Activated CD8-positive, alpha-beta memory T cell treated with anti-CD3 and anti-CD28 coated beads, Interleukin-2, amount 50 U/mL, for 4 hours (primary cell): ENCODE data around the gene OPHN1.
"Not testable (repeated sequence)": the region's sequence is repeated elsewhere in the genome, so short reads cannot be mapped to it uniquely, and the experiment has no call there.

Experiments used
- DNase-seq: peaks from one replicate; pipeline ENCODE4 v3.0.0-alpha.2; 2020

OPHN1 gene

GRCh38 chrX:68139791-68140190, 293.5 kb downstream of the OPHN1 start:
- no peak for DNase-seq

- DNase-seq: no peak
These were observed 300.1 kb downstream of the OPHN1 start for GRCh38 chrX:68133181-68133580.

DNA sequence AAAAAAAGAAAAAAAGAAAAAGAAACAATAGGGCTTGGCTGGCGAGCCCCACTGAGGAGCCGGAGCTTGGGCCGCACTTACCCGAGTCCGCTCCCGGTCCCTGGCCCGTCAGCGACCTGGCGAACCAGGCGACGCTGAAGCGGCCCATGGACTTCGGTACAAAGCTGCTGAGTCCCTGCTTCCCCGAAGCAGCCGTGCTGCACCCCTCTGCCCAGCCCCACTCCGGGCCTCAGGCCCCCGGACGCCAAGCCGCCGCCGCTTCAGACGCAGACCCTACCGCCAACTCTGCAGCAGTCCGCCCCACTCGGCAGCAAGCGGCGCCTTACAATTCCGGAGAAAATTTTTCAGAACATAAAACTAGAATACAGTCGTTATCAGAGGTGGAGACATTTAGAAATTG, 300.5 kb downstream of the OPHN1 start:
- DNase-seq: no peak

DNA sequence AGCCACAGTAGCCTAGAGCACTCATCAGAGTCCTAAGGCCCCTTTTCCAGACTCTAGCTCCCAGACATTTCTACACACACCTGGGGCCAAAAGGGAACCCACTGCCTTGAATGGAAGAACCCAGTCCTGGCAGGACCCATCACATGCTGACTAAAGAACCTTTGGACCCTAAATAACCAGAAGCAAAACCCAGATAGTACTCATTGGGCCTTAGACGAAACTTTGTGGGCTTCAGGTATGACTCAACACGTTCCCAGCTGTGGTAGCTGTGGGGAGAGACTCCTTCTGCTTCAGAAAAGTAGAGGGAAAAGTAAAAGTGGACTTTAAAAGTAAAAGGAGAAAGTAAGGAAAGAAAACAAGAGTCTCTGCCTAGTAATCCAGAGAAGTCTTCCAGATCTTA, 311.5 kb downstream of the OPHN1 start:
- no peak for DNase-seq

DNA sequence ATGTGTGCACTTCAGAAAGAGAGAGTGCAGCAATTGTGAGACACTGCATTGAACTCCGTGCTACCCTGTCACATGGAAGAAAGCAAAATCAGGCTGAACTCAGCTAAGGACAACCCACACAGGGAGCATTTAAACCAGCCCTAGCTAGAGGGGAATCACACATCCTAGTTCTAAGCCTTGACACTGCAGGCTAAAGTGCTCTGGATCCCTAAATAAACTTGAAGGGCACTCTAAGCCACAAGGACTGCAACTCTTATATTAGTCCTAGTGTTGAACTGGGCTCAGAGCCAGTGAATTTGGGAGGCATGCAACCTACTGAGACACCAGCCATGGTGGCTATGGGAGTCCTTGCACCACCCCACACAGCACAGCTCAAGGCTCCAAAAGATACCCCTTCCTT, 311.9 kb downstream of the OPHN1 start:
- DNase-seq: no peak

GRCh38 chrX:68115371-68115770, 317.9 kb downstream of the OPHN1 start:
- DNase-seq: no peak

DNA sequence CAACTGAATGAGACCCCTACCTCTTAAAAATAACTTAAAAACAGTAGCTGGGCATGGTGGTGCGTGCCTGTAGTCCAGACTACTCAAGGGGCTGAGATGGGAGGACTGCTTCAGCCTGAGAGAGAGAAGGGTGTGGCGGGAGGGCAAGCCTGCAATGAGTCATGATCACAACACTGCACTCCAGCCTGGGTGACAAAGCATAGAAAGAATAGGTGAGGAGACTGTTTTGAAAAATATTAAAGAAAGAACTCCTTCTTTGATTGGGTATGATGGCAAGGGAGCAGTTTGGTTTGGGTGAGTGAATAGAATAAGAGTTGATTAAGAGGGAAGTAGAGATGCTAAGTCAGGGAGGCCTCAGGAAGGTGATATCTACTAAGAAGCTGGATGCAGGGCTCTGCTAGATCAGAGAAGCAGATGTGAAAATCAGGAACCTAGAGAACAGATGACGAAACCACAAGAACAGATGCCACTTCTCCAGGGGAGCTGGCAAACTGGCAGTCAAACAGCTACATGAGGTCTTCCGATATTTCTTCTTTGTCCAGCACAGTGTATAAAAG, 318.6 kb downstream of the OPHN1 start:
- no peak for DNase-seq

DNA sequence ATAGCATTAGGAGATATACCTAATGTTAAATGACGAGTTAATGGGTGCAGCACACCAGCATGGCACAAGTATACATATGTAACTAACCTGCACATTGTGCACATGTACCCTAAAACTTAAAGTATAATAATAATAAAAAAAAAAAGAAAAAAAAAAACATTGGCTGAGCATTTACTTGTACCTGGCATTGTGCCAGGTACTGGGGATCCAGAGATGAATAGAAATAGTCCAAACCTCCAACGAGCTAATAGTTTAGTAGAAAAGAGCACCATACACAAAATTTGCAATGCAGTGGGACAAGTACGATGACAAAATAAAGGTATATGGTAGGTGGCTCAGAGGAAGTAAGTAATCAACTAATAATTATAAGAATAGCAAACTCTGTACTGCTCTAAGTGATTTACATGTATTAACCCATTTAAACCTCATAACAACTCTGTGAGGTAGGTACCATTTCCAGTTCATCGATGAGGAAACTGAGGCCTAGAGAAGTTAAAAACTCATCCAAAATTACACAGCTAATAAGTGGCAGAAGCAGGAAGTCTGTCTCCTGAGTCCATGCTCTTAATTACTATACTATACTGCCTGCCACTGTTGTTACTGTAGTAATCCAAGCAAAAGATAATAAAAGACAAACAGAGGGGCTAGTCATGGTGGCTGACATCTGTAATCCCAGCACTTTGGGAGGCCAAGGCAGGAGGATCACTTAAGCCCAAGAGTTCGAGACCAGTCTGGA, 319.3 kb downstream of the OPHN1 start:
- no peak for DNase-seq

GRCh38 chrX:68112321-68112720, 321.0 kb downstream of the OPHN1 start:
- no peak for DNase-seq

DNA sequence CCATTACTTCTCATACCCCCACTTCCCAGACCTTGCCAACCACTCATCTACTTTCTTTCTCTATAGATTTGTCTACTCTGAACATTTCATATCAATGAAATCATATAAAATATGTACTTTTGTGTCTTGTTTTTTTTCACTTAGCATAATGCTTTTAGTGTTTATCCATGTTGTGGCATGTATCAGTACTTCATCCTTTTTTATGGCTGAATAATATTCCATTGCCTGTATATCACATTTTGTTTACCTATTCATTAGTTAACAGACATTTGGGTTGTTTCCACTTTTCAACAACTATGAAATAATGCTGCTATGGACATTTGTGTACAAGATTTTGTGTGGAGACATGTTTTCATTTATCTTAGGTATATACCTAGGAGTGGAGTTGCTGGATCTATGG, 324.1 kb downstream of the OPHN1 start:
- DNase-seq: no peak

DNA sequence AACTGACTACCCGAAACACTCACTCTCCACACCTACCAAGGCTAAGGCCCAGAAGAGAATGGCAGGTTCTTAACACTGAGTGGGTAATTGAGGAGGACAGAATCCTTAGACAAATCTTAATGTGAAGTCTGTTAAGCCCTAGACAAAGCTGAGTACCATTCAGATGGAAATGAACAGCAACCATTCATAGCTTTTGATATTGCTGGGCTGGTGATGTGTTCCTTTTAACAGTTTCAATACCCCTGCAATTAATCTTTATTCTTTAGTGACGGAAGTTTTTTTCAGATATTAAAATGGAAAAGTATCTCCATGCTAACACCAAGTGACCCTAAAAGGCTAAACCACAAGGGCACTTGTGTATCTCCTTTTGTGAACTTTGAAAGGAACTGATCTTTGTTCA, 334.9 kb downstream of the OPHN1 start:
- DNase-seq: no peak

DNA sequence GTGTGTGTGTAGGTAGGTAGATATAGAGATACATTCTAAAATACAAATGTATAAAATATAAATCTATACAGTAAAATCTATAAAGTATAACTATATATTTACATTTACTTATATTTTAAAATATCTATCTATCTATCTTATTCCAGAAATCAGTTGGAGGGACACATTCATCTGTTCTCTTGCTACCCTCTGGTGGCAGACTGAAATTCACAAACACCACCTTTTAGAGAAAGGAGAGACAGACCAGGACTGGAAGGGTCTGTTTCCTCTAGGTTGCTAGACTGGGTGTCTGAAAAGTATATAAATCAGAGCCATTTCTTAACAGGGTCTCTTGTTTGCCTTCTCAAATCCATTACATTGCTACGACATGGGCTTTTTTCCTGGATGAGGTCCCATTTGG, 343.0 kb downstream of the OPHN1 start:
- no peak for DNase-seq

DNA sequence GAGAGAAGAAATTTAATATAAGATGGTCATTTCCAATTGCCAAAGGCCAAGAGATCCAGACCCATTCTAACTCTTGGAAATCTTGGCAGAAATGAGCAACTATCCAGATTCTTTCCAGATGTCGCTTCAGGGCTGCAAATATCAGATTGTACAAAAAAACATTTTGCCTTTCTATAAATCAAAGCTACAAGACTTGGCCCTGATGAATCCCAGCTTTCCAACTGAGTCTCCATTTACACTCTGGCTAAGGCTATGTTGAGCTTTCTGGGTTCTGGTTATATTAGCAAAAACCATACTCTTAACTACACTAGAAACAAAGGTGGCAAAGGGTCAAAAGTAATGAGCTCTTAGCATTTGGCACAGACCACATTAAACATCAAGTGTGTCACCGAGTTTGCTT, 345.8 kb downstream of the OPHN1 start:
- no peak for DNase-seq

DNA sequence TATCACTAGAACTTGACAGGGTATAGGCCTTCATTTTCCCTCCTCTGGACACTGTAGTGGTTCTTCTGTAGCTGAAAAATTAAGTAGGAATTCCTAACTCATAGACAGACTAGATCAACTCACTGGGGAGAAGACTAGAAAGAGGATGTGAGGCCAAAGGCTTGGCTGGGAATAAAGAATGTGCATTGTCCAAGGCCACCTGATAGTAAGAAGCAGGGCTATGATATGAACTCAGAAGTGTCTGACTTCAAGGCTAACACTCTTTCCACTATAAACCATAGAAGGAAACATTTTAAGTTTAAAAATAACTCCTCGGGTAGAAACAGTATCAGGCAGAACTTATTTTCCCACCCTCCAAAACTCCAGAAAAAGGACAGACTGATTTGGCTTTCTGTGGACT, 346.6 kb downstream of the OPHN1 start:
- no peak for DNase-seq

- DNase-seq: no peak
These were observed 348.5 kb downstream of the OPHN1 start for GRCh38 chrX:68084765-68085164.

DNA sequence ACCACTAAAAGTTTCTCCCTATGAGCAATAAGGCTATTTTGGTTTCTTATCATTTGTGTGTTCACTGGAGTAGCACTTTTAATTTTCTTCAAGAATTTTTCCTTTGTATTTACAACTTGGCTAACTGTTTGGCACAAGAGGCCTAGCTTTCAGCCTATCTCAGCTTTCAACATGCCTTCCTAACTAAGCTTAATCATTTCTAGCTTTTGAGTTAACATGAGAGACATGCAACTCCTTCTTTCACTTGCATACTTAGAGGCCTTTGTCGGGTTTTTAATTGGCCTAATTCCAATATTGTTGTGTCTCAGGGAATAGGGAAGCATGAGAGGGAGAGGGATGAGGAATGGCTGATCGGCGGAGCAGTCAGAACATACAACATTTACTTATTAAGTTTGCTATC, 349.8 kb downstream of the OPHN1 start:
- no peak for DNase-seq

DNA sequence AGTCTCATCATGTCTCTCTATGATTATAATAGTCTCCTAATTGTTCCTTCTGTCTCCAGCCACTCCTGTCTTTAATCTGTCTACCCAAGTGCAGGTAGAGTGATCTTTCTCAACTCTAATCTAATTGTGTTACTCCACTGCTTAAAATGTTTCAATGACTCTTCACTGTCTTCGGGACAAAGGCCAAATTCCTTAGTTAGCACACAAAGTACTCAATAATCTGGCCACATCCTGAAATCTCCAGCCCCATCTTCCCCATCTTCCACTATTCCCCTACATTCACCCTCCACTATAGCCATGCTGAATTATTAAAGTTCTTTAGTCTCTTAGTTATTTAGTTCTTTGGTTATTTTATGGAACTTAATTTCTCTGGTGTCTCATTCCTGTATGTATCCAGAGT, 353.3 kb downstream of the OPHN1 start:
- no peak for DNase-seq

- not testable (repeated sequence) for DNase-seq
These were observed 354.5 kb downstream of the OPHN1 start for GRCh38 chrX:68078801-68079200.

DNA sequence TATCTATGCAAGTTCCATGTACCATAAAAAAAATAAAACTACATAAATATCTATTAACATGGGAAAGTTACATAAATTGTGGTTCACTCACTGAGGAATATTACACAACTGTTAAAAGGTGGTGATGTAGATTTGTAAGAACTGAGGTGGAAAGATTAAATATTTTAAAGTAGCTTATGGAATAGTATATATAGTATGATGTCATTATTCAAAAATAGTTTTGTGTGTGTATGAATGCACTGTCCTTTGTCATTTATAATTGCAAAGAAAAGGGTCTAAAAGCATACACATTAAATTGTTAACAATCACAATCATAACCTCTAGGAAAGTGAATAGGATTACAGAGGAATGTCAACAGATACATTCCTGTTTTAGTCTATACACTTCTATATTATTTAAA, 355.9 kb downstream of the OPHN1 start:
- no peak for DNase-seq

- DNase-seq: no peak
These were observed 361.3 kb downstream of the OPHN1 start for GRCh38 chrX:68072041-68072440.

- DNase-seq: not testable (repeated sequence)
These were observed 363.2 kb downstream of the OPHN1 start for GRCh38 chrX:68070119-68070518.

DNA sequence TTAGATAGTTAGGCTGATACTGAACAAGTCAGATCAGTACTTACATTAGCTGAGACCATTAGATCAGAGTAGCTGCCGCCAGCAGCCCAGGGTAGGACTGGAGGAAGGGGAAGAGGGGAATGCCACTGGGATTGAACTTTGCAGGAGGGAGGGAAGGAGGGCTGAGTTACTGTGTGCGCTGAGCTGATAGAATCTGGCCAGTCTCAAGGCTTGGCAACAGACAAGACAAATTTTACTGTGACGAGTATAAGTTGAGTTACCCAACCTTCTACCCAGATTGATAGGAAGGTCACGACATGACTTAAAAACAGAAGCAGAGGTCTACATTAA, 372.1 kb downstream of the OPHN1 start:
- DNase-seq: no peak

DNA sequence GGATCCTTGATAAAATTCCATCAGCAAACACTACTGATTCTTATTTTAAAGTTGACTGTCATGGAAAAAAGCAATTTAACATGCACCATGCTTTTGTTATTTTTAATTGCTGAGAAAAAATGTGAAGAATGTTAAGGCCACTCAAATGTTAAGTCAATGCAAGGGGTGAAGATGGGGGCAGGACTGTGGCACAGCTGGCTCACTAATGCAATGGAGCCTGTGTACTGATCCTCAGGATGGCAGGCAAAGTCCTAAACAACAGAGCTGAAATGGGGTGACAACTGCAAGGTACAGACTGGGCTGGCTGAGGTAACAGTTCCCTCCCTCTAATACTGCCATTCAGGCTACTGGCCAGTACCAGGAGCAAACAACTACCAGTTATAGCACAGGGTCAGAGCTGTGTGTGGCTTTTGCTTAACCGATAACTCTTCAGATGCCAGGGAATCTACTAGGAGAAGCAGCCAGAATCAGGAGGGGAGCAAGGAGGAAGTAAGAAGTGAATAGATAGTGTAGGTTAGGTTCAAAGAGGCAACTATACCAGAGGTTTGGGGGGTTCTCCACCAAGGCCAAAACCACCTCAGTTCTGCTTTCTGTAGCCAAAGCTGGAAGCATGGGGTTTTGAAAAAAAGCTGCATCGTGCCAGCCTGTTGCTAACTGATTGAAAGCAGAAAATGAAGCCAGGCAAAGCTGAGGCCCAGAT, 372.6 kb downstream of the OPHN1 start:
- DNase-seq: no peak

DNA sequence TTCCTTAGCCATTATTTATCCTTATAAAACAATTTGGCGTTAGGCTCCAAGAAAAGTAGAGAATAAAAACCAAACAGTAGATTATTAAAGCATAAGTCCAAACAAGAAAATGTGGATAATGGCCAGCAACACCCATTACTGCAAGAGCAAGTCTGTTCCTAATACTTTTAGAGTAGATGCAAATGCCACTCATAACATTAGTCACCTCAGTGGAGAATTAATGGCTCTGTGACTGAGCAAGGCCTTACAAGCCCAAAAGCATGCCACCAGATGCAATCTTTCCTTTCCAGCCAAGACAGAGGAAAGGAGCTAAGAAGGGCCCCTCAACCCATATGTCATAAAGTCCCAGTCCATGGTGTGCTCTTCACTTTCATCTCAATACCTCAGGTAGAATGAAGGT, 373.8 kb downstream of the OPHN1 start:
- DNase-seq: no peak

- no peak for DNase-seq
These were observed 383.8 kb downstream of the OPHN1 start for GRCh38 chrX:68049466-68049865.
